HG02763 (cell line): ENCODE measurements around the gene TTC12.

Experiments
- ATAC-seq: cut with Tn5 transposase; IDR thresholded peaks from one replicate; pipeline ENCODE4 v1.9.1; 2021; ENCODE audit warnings: mild to moderate bottlenecking, moderate library complexity; ENCODE audit not compliant: unreplicated experiment

TTC12 gene

DNA sequence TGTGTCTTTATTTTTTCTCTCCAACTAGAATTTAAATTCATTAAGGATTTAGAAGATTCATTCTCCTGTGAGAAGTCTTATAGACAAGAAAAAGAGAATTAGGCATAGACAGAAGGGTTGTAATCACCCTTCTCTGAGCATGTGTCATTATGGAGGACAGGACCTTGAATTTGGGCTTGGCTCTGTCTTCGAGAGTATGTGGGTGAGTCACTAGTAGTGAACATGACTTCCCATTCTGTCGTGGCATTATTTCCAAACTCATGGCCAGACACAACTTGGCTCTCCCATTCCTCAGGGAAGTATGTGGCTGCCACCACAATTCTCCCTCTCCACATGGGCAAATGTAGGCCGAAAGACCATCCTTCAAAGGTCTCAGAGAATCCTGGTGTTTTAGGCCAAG, 58.9 kb downstream of the TTC12 start:
- ATAC-seq: no peak

DNA sequence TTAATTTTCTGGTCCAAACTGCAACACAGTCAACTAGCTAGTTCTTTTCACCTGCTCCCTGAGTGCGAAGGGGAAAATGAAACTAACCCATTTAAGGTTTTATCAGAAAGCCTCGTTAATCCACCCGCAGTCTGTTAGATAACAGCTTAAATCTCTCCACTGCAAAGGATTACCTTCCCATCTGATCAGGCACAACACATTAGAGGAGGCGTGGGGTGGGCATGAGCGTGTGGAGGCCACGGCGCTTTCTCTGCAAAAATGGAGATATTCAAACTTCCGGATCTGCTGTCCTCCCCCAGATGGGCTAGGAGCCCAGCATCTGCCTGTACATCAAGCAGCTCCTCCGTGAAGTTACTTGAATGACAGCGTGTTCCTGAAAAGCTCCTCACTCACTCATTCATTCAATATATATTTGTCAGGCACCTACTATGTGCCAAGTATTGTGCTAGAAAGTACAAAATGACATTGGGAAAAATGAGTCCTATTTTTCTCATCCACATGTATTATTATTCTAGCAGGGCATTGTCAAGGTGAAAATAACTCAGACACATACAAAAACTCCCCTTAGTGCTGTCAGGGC, 59.7 kb downstream of the TTC12 start:
- no peak for ATAC-seq

DNA sequence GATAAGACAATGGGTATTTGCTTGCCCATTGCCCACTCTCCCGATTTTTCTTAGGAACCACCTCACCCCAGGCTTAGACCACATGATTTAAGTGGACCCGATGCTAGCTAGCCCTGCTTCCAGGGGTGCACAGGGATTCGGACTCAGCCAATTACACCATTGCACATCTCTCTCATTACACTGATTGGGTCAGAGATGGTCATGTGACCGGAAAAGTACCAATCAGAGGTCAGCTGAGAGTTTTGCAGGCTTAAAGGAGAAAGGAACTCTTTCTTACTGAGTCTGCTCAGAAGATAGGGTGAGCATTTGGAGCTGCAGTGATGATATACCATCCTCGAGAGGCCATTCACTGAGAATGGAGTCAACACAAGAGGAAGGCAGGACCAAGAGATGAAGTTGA, 61.0 kb downstream of the TTC12 start:
- ATAC-seq: no peak

DNA sequence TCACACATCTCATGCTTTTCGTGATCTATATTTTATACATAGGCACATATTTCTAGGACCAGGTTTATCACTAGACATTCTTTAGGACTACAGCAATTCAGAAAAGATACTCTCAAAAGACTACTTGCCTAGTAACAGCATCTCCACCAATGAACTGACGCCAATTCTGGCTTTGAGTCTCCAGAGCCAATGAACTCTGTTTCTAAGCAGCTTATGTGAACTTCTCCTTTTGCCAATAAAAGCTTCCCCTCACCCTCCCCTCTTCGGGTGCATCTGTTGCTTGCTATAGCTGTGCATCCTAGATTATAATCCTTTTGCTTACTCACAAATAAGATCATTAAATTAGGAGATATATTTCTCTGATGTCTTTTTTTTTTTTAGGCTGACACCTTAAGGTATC, 61.8 kb downstream of the TTC12 start:
- ATAC-seq: no peak

GRCh38 chr11:113377681-113378412, 63.5 kb downstream of the TTC12 start:
- no peak for ATAC-seq

DNA sequence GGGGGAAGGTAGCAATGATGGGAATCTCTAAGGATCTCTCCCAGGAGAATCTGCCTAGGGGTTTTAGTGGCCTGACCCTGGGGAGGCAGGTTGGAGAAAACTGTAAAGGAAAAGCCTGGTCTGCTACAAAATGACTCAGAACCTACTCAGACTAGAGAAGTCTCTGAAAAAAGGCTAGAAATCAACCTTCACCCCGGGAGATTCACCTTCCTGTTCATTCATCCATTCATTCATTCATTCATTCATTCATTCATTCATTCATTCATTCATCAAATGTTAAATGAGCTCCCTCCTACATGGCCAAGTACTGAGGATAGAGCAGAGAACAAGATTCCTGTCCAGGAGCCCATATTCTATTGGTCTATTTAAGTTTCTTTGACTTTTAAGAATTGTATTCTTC, 64.3 kb downstream of the TTC12 start:
- no peak for ATAC-seq

GRCh38 chr11:113382121-113382520, 67.7 kb downstream of the TTC12 start:
- no peak for ATAC-seq

- ATAC-seq: no peak
These were observed 70.2 kb downstream of the TTC12 start for GRCh38 chr11:113384551-113384950.

DNA sequence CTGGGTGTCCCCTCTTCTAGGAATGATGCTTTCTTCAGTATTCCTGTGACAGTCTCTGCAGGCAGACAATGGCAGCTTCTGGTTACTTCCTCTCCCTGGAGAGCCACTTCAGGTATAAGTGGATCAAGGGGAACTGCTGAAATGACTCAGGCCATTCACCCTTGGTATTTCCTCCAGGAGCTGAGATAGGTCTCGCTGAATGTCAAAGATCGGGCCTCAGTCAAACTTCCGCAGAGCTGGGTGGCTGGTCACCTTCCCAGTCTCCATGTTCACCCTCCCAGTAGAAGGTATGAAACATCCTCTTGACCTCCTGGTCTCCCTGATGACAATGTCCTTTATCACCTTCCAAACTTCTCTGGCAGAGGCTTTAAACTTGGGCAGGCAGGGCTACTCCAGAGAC, 71.4 kb downstream of the TTC12 start:
- ATAC-seq: no peak

- ATAC-seq: no peak
These were observed 72.5 kb downstream of the TTC12 start for GRCh38 chr11:113386866-113387265.

DNA sequence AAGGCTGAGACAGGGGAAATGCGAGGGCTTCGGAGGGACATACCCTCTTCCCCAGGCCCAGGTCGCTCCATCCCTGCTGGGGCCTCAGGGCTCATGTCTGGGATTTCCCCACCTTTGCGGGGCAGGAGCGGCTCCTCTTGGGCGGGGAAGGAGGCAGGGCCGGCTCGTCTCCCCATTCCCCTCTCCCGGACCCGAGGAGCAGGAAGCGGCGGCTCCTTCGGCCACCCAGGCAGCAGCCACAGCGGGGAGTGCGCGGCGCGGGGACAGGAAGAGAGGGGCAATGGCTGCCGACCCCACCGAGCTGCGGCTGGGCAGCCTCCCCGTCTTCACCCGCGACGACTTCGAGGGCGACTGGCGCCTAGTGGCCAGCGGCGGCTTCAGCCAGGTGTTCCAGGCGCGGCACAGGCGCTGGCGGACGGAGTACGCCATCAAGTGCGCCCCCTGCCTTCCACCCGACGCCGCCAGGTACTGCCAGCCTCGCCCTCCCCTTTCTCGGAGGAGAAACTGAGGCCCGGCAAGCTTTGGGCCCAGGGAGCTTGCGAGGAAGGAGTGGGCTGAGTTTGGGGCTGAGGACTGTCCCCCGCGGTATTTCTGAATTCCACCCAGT, 73.3 kb downstream of the TTC12 start, which contains the start of gene ANKK1:
Gene ANKK1, plus strand, starts transcription at position 175 of the 607 bp plus-strand sequence. Its CDS starts 106 bp downstream, at position 281.
- no peak for ATAC-seq

- ATAC-seq: no peak
These were observed 74.9 kb downstream of the TTC12 start for GRCh38 chr11:113389272-113389671.

- ATAC-seq: no peak
These were observed 78.0 kb downstream of the TTC12 start for GRCh38 chr11:113392236-113392921.

GRCh38 chr11:113393501-113393985, 79.2 kb downstream of the TTC12 start:
- ATAC-seq: no peak

- no peak for ATAC-seq
These were observed 80.5 kb downstream of the TTC12 start for GRCh38 chr11:113394919-113395318.

GRCh38 chr11:113395782-113396336, 81.5 kb downstream of the TTC12 start:
- ATAC-seq: no peak

- ATAC-seq: no peak
These were observed 82.3 kb downstream of the TTC12 start for GRCh38 chr11:113396690-113397089.

DNA sequence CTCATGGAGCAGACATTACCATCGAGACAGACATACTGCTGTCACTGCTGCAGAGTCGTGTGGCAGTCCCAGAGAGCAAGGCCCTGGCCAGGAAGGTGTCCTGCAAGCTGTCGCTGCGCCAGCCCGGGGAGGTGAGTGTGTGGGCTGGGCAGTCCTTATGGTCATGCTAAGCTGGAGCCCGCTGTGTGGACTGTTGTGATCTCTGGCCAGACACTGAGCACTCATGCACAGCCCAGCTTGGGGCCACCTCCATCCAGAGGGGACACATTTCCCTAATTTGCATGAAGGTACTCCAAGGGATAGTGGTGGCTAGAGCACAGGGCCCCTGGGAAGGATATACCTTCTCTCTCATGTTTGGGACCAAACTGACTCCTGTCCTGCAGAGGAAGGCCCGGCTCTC, 82.8 kb downstream of the TTC12 start:
- ATAC-seq: no peak

- ATAC-seq: no peak
These were observed 83.4 kb downstream of the TTC12 start for GRCh38 chr11:113397821-113398220.

DNA sequence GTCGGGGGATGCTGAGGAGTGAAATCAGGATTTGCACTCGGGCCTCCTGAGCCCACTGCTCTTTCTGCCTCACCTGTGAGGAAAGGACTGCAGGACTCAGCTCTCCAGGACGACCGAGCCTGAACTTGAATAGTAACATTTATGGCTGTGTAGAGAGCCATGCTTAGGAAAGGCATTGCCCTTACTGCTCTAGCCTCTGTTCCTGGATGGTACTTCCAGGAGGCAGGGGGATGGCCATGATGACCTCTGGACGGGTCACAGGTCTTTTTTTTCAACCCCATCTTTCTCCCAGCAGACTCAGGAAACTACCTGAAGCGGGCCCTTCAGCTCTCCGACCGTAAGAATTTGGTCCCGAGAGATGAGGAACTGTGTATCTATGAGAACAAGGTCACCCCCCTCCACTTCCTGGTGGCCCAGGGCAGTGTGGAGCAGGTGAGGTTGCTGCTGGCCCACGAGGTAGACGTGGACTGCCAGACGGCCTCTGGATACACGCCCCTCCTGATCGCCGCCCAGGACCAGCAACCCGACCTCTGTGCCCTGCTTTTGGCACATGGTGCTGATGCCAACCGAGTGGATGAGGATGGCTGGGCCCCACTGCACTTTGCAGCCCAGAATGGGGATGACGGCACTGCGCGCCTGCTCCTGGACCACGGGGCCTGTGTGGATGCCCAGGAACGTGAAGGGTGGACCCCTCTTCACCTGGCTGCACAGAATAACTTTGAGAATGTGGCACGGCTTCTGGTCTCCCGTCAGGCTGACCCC, 84.5 kb downstream of the TTC12 start:
- no peak for ATAC-seq
